BLaER1 treated with 17β-estradiol and CSF1 and Interleukin-3, amounts not matched to agents 10 nM and 100 nM (cell line): Measurements from ENCODE around the gene MON2.
"Not testable (repeated sequence)": the region's sequence is repeated elsewhere in the genome, so short reads cannot be mapped to it uniquely, and the experiment has no call there.

Source experiments
- H3K27ac ChIP-seq, 11 experiments: shearing (Covaris generic); formaldehyde crosslinking; 2 replicates each; pipeline ENCODE4 v1.8.1; 2022
- H3K27me3 ChIP-seq, 11 experiments: shearing (Covaris generic); formaldehyde crosslinking; 2 replicates each; pipeline ENCODE4 v1.8.1; 2022
- H3K36me3 ChIP-seq, 11 experiments: shearing (Covaris generic); formaldehyde crosslinking; 2 replicates each; pipeline ENCODE4 v1.8.1; 2022
- H3K4me1 ChIP-seq, 10 experiments: shearing (Covaris generic); formaldehyde crosslinking; 2 replicates each; pipeline ENCODE4 v1.8.1; 2022
- H3K4me2 ChIP-seq, 11 experiments: shearing (Covaris generic); formaldehyde crosslinking; 2 replicates each; pipeline ENCODE4 v1.8.1; 2022
- H3K4me3 ChIP-seq, 10 experiments: shearing (Covaris generic); formaldehyde crosslinking; 2 replicates each; pipeline ENCODE4 v1.8.1; 2022
- H3K9ac ChIP-seq, 11 experiments: shearing (Covaris generic); formaldehyde crosslinking; 2 replicates each; pipeline ENCODE4 v1.8.1; 2022
- H3K9me3 ChIP-seq, 11 experiments: shearing (Covaris generic); formaldehyde crosslinking; replicated peaks in 1 of 11; 2 replicates each; pipeline ENCODE4 v1.8.1; 2022
- H4K20me1 ChIP-seq, 11 experiments: shearing (Covaris generic); formaldehyde crosslinking; 2 replicates each; pipeline ENCODE4 v1.8.1; 2022
- Cebpa-rat ChIP-seq, 11 experiments: shearing (Covaris generic); IDR thresholded peaks; 2 replicates each; pipeline ENCODE4 v1.8.1; 2022

Gene MON2

GRCh38 chr12:62446754-62447452 lies 19.7 kb upstream of the MON2 start:
- Histone ChIP-seq H3K9me3 (peaks cover 40 to 52% (median 44%) of the 10 kb centered on the region in 11 experiments), H3K4me1 (no peaks in the 10 kb centered on the region), H3K4me3 (no peak overlapping the region), H3K36me3 (no peaks in the 10 kb centered on the region), H3K9ac (no peak overlapping the region), H3K4me2 (no peak overlapping the region), H3K27me3 (peaks cover 0 to 5% (median 0%) of the 10 kb centered on the region in 11 experiments; a peak in 2 of 22 replicates), H3K27ac (no peak overlapping the region), H4K20me1 (no peaks in the 10 kb centered on the region)
- no peak for TF ChIP-seq Cebpa-rat (IDR thresholded peaks at IDR 0.05)

DNA sequence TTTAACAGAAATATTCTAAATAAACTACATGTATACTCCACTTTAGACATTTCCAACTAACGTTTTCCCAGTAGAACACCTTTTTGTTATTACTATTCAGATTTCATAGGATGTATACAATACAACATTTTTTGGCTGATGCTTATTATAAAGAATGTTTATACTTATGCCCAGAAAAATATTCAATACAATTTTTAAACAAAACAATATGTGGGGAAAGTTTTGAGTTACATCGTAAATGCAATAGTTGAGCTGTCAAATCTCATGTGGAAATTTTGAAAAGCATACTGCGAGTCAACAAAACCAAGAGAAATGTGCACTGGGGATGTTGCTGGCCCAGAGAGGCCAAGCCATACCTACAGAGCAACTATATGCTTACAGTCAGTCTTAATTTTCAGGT lies 18.2 kb upstream of the MON2 start:
- Histone ChIP-seq H3K9ac (no peak overlapping the region), H3K4me1 (no peaks in the 10 kb centered on the region), H3K36me3 (no peaks in the 10 kb centered on the region), H3K9me3 (peaks cover 26 to 39% (median 30%) of the 10 kb centered on the region in 11 experiments), H3K27me3 (peaks cover 0 to 5% (median 0%) of the 10 kb centered on the region in 11 experiments; a peak in 2 of 22 replicates), H4K20me1 (no peaks in the 10 kb centered on the region), H3K4me3 (no peak overlapping the region), H3K27ac (no peak overlapping the region), H3K4me2 (no peak overlapping the region)
- TF ChIP-seq Cebpa-rat (IDR thresholded peaks at IDR 0.05), result no peak

- not testable (repeated sequence) for H3K4me3 ChIP-seq, H3K27me3 ChIP-seq, H3K4me1 ChIP-seq, H4K20me1 ChIP-seq, H3K27ac ChIP-seq, H3K36me3 ChIP-seq, H3K9ac ChIP-seq, H3K4me2 ChIP-seq
- peaks cover 4 to 33% (median 17%) of the 10 kb centered on the region in 11 experiments for H3K9me3 ChIP-seq
These were observed 11.2 kb upstream of the MON2 start for GRCh38 chr12:62455429-62455828.

- Histone ChIP-seq H4K20me1 (no peaks in the 10 kb centered on the region), H3K4me1 (no peaks in the 10 kb centered on the region), H3K4me3 (no peak overlapping the region), H3K36me3 (no peaks in the 10 kb centered on the region), H3K4me2 (no peak overlapping the region), H3K9ac (no peak overlapping the region), H3K9me3 (peaks cover 30 to 62% (median 49%) of the 10 kb centered on the region in 11 experiments), H3K27ac (no peak overlapping the region), H3K27me3 (no peaks in the 10 kb centered on the region)
- TF ChIP-seq Cebpa-rat (IDR thresholded peaks at IDR 0.05), result no peak
These were observed 8.0 kb upstream of the MON2 start for GRCh38 chr12:62458626-62459025.

GRCh38 chr12:62459976-62460375 lies 6.7 kb upstream of the MON2 start:
- Histone ChIP-seq H3K9ac (no peak overlapping the region), H4K20me1 (no peaks in the 10 kb centered on the region), H3K4me2 (no peak overlapping the region), H3K27ac (no peak overlapping the region), H3K36me3 (no peaks in the 10 kb centered on the region), H3K4me1 (no peaks in the 10 kb centered on the region), H3K27me3 (no peaks in the 10 kb centered on the region), H3K9me3 (peaks cover 44 to 65% (median 58%) of the 10 kb centered on the region in 11 experiments), H3K4me3 (no peak overlapping the region)
- no peak for TF ChIP-seq Cebpa-rat (IDR thresholded peaks at IDR 0.05)

DNA sequence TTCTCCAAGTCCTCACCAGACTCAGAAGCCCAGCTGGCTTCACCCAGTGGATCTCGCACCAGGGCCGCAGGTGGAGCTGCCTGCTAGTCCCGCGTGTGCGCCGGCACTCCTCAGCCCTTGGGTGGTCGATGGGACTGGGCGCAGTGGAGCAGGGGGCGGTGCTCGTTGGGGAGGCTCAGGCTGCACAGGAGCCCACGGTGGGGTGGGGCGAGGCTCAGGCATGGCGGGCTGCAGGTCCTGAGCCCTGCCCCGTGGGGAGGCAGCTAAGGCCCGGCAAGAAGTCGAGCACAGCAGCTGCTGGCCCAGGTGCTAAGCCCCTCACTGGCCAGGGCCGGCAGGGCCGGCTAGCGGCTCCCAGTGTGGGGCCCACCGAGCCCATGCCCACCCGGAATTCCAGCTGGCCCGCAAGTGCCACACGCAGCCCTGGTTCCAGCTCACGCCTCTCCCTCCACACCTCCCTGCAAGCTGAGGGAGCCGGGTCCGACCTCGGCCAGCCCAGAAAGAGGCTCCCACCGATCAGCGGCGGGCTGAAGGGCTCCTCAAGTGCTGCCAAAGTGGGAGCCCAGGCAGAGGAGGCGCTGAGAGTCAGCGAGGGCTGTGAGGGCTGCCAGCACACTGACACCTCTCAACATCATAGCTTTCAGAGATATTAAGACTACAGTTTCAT lies 5.3 kb upstream of the MON2 start:
- not testable (repeated sequence) for H3K36me3 ChIP-seq, H3K4me3 ChIP-seq, H4K20me1 ChIP-seq, H3K27me3 ChIP-seq, H3K4me2 ChIP-seq, H3K27ac ChIP-seq, H3K4me1 ChIP-seq, H3K9ac ChIP-seq
- peaks cover 41 to 59% (median 49%) of the 10 kb centered on the region in 11 experiments for H3K9me3 ChIP-seq

- Histone ChIP-seq H4K20me1 (peaks cover 0 to 11% (median 0%) of the 10 kb centered on the region in 11 experiments; a peak in 5 of 22 replicates), H3K4me1 (peaks cover 5 to 17% (median 11%) of the 10 kb centered on the region in 10 experiments; a peak in 19 of 20 replicates), H3K9me3 (peaks cover 41 to 59% (median 49%) of the 10 kb centered on the region in 11 experiments)
- H3K36me3 ChIP-seq, H3K4me2 ChIP-seq, H3K27me3 ChIP-seq, H3K4me3 ChIP-seq, H3K9ac ChIP-seq, H3K27ac ChIP-seq: not testable (repeated sequence)
These were observed 3.4 kb upstream of the MON2 start for GRCh38 chr12:62463252-62463651.

DNA sequence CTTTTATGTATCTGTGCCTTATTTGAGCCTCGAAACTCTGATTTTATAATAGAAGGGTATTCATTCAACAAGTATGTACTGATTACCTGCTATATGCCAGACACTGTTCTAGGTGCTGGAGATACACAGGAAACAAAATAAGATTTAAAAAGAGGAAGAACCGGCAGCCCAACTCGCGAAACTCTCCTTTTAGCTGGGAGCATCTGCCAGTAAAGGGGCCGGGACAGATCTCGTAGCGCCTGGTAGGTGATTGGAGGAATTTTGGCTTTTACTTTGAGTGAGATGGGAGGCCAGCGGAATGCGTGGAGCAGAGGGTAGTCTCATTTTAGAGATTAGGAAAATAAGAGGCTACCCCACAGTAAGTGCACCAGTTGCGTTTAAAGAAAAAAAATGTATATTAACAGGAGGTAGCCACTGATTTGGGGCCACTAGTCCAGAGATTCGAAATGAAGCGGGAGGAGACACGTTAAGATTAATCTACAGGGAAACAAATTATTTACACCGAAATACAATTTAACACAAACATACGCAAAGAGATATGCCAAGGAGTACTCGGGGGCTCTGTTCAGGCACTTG lies 520 bp upstream of the MON2 start:
- H3K36me3 ChIP-seq, result peaks cover 4 to 9% (median 7%) of the 10 kb centered on the region in 11 experiments; a peak in 19 of 22 replicates
- peak overlapping the region; percentile 85 to 98 (median 91); a peak in 21 of 22 replicates for H3K27ac ChIP-seq
- peaks cover 39 to 44% (median 42%) of the 10 kb centered on the region in 11 experiments for H3K9me3 ChIP-seq
- peaks cover 12 to 33% (median 24%) of the 10 kb centered on the region in 10 experiments for H3K4me1 ChIP-seq
- peak overlapping the region; percentile 90 to 99 (median 95) for H3K9ac ChIP-seq
- H3K4me2 ChIP-seq, result peak overlapping the region; percentile 71 to 93 (median 87)
- H4K20me1 ChIP-seq, result peaks cover 0 to 36% (median 11%) of the 10 kb centered on the region in 11 experiments; a peak in 12 of 22 replicates
- peak overlapping the region; percentile 80 to 100 (median 95) for H3K4me3 ChIP-seq
- H3K27me3 ChIP-seq, result no peaks in the 10 kb centered on the region
- TF ChIP-seq Cebpa-rat (IDR thresholded peaks at IDR 0.05), result no peak

- Histone ChIP-seq H3K9ac (peak overlapping the region in 9 of 11 experiments; percentile 90 to 99 (median 95); a peak in 11 of 22 replicates), H3K27me3 (no peaks in the 10 kb centered on the region), H3K4me3 (peak overlapping the region; percentile 80 to 100 (median 95)), H3K9me3 (peaks cover 16 to 22% (median 20%) of the 10 kb centered on the region in 11 experiments), H3K36me3 (peaks cover 9 to 30% (median 24%) of the 10 kb centered on the region in 11 experiments; a peak in 21 of 22 replicates), H3K4me2 (peak overlapping the region; percentile 80 to 96 (median 89); a peak in 21 of 22 replicates), H3K4me1 (peaks cover 12 to 33% (median 25%) of the 10 kb centered on the region in 10 experiments), H4K20me1 (peaks cover 4 to 59% (median 30%) of the 10 kb centered on the region in 11 experiments; a peak in 14 of 22 replicates), H3K27ac (0 out of 22 replicates have a peak overlapping the region, but pooled peaks of 1 of the 11 experiments have one; percentile 98)
- TF ChIP-seq Cebpa-rat (IDR thresholded peaks at IDR 0.05), result no peak
These were observed 1.8 kb downstream of the MON2 start for GRCh38 chr12:62468397-62468796.
